HG03442 (cell line): Measurements from ENCODE around the gene CCDC184.

ENCODE experiments used
- ATAC-seq: cut with Tn5 transposase; IDR thresholded peaks from one replicate; pipeline ENCODE4 v1.9.1; 2021; ENCODE audit warnings: mild to moderate bottlenecking, moderate library complexity; ENCODE audit not compliant: unreplicated experiment

Gene CCDC184

GRCh38 chr12:48177982-48178381 lies 5.5 kb upstream of the CCDC184 start:
- ATAC-seq: no peak

DNA sequence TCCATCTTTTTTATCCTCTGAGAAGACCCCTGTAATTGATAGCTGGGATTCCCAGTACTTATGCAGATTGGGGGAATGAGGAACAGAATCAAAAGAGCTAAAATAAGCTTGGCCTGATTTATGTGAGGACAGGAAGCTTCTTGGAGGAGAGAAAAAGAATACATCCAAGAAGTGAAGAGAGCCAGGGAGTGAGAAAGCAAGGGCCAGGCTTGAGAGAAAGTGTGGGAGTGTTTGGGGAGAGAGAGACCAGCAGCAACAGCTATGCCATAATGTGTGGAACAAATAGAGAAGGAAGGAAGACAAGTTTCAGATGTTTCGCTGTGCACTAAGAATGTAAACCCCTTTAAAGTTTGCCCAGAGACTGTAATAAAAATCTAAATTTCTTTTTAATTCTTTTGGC lies 4.0 kb upstream of the CCDC184 start:
- no peak for ATAC-seq

DNA sequence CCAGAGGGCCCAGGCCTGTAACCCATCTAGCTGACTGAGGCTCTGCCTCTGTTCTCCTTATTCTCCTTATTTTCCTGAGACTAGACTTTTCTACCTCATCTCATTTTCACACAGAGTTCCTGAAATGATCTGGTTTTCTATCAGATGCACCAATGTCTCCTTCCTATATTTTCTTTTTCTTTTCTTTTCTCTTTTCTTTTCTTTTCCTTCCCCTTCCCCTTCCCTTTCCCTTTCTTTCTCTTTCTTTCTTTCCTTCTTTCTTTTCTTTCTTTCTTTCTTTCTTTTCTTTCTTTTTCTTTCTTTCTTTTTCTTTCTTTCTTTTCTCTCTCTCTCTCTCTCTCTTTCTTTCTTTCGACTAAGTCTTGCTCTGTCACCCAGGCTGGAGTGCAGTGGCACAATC lies 3.0 kb upstream of the CCDC184 start:
- ATAC-seq: no peak

DNA sequence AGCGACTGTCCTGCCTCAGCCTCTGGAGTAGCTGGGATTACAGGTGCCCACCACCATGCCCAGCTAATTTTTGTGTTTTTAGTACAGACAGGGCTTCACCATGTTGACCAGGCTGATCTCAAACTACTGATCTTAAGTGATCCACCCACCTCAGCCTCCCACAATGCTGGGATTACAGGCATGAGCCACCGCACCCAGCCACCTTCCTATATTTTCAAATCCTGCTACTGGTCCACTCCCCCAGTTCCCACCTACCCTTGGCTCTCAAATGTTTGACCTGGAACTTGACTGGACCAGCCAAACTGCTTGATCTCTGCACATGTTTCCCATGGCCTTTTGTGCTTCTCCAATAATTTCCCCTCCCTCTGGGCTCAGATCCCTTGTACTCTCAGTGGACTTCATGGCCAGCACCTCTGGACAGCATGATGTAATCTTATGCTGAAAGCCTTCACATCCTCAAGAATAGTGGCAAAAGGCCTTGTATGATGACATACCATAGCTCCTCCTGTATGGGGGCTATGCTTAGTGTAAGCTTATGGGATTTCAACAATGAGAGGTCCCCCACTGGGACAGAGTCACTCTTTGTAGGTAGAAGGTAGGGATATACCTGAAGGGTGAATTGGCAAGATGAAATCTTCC lies 2.5 kb upstream of the CCDC184 start:
- no peak for ATAC-seq

DNA sequence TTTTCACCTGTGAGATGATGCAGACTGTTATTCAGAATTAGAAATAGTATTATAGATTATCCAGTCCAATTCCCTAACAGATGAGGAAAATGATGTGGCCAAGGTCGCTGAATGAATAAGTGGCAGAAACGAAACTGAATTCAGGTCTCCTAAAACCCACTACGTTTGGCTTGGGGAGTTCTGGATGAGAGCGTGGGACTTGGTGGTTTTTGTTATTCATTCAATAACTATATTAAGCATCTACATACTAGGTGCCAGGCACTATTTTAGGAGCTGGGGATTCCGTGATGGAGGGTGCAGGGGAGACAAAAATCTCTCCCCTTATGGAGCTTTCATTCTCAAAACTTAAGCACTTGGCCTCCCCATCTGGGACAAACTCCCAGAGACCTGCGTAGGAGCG lies 813 bp upstream of the CCDC184 start:
- no peak for ATAC-seq

GRCh38 chr12:48183876-48184548 lies 568 bp downstream of the CCDC184 start:
- no peak for ATAC-seq

- ATAC-seq: no peak
These were observed 1.1 kb downstream of the CCDC184 start for GRCh38 chr12:48184549-48184922.

GRCh38 chr12:48185181-48185919 lies 1.9 kb downstream of the CCDC184 start:
- ATAC-seq: no peak

- no peak for ATAC-seq
These were observed 4.7 kb downstream of the CCDC184 start for GRCh38 chr12:48187916-48188695.

DNA sequence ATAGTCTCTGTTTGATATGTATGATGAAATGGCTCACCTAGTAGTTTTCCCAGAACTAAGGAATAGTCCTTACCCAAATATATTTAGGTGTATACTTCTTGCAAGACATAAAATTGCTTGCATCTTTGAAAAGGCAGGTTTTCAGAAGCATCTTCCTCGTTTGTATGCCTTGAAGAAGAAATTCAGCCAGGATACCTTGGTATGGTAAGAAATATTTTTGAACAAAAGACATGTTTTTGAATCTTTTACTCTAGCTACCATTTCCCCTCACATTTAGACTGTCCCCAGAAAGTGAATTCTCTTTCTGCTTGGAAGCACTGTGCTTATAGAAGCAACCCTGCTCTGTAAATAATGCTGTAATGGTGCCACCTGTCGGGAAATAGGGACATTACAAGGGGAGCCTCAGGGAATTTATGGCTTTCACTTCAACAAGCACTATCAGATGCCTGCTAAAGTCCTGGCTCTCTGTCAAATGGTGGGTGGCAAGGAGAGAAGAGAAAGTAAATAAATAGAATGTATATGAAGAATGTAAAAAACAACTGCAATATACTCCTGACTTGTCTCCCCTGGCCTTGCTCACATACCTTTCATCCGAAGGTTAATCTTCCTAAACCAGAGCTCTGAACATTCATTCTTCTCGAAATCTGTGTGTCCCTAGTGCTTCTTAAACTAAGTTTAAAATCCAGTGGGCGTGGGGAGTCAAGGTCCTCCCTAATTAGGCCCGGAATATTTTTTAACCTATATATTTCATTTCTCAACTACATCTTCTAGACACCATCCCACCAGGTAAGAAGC lies 6.1 kb downstream of the CCDC184 start:
- ATAC-seq: no peak

GRCh38 chr12:48191096-48191495 lies 7.7 kb downstream of the CCDC184 start:
- ATAC-seq: no peak

DNA sequence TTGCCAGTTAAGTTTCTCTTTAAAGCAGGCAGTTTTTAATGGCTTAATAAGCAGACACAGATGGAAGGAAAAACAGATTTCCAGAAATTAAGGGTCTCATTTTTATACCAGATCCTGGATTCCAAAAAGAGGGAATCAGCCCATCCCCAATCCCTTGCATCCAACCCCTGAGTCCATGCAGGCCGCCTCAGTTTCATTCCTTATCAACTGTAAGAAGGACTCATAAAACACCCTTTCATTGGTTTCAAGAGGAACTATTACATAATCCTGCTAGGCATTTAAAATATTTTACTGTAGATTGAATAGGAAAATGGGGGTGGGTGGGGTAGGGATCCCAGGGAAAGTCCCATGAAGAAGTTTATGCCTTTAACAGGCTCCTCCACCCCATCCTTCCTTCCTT lies 9.4 kb downstream of the CCDC184 start:
- no peak for ATAC-seq

- ATAC-seq: no peak
These were observed 10.2 kb downstream of the CCDC184 start for GRCh38 chr12:48193623-48194022.

GRCh38 chr12:48194799-48195201 lies 11.4 kb downstream of the CCDC184 start:
- ATAC-seq: no peak

DNA sequence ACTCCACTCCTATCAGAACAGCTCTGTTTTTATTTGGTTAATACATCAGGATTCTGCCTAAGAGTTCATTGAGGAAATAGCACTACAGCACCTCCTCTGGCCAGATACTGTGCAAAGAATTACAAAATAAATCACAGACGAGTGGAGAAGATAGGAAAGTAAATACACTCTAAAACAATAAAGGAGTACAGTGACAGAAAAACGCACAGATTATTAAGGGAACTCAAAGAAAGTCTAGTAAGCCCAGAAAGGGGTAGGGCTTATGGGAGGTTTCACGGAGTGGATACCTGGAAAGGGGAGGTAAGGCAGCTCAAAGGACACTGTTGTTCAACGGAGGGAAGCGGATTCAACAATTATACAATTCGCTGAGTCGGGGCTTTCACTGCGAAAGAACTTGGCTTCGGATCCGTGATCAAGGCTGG lies 14.1 kb downstream of the CCDC184 start:
- peak; percentile 8 for ATAC-seq

DNA sequence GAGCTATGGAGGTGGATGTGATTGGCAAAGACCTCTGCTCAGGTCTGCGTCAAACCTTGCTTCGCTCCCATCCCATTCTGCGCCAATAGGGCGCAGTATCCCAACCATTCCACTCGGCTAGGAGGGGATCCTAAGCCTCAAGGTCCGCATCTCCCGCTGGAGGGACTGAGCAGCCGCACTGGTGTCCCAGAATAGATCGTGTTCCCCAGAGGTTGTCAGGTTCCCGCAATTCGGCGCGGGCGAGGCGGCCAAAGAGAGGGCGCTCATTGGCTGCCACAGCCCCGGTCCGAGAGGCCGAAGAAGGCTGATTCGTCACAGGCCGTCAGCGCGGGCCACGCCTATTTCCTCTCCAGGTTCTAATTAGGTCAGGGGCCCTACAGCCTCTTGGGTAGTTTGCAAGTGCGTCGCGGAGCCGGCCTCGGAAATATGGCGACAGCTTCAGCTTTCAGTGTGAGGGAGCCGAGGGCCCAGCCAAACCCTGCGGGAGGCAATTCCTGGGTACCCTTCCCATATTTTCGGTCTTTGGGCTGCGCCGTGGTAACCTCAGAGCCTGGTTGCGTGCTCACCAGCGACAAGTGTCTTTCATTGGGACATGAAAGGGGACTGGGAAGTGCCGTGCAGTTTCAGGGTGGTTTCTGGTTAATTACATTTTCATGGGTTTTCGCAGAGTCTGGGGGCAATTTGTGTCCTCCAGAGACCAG lies 14.7 kb downstream of the CCDC184 start:
- peak; percentile 99 for ATAC-seq

DNA sequence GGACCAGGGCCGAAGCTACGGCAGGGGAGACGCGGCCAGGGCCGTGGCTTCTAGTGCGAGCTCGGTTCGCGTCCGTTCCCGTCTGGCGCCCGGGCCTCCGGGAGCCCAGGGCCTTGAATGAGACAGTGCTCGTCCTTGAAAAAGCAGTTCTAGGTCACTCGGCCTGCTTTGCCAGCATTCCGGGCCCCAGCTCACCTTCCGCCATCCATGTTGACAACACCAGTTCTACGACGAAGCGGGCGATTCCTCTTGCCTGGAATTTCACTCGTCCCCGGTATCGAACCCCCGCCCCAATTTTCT lies 15.2 kb downstream of the CCDC184 start:
- peak; percentile 11 for ATAC-seq

- ATAC-seq: no peak
These were observed 15.5 kb downstream of the CCDC184 start for GRCh38 chr12:48198985-48199384.

- no peak for ATAC-seq
These were observed 16.4 kb downstream of the CCDC184 start for GRCh38 chr12:48199774-48200221.

GRCh38 chr12:48201091-48201490 lies 17.6 kb downstream of the CCDC184 start:
- ATAC-seq: no peak
